HEK293 (cell line): Measurements from ENCODE around the gene TM4SF1.

Experiments used
- BCL11B ChIP-seq: fragments of 450-650 bp; formaldehyde crosslinking; IDR thresholded peaks from 2 replicates; pipeline ENCODE4 v1.5.1; 2016; ENCODE audit warnings: low read depth, missing biosample characterization, missing genetic modification characterization
- HOXD13 ChIP-seq: sonication (generic); formaldehyde crosslinking; IDR thresholded peaks from 2 replicates; pipeline ENCODE4 v1.8.0; 2022; ENCODE audit warnings: missing genetic modification reagents, borderline replicate concordance
- RBAK ChIP-seq: fragments of 450-650 bp; formaldehyde crosslinking; IDR thresholded peaks from 2 replicates; pipeline ENCODE4 v1.5.1; 2016; ENCODE audit warnings: missing biosample characterization, missing genetic modification characterization
- ZNF10 ChIP-seq: fragments of 450-650 bp; formaldehyde crosslinking; IDR thresholded peaks from 2 replicates; pipeline ENCODE4 v1.5.1; 2017; ENCODE audit warnings: missing biosample characterization, missing genetic modification characterization
- ZNF114 ChIP-seq: fragments of 450-650 bp; formaldehyde crosslinking; IDR thresholded peaks from 2 replicates; pipeline ENCODE4 v1.5.0; 2017; ENCODE audit warnings: missing biosample characterization, missing genetic modification characterization
- ZNF274 ChIP-seq, 2 experiments: fragments of 200-500 bp in 1 of 2; fragments of 450-650 bp in 1 of 2; sonication (Bioruptor generic) in 1 of 2; formaldehyde crosslinking in 1 of 2; IDR thresholded peaks; 2 replicates each; pipeline versions ENCODE4 v1.5.1 to v1.6.1; 2014 to 2016; ENCODE audit warnings: borderline replicate concordance in 1 of 2, inconsistent platforms in 1 of 2, low read length in 1 of 2, missing biosample characterization in 1 of 2, missing genetic modification characterization in 1 of 2
- ZNF555 ChIP-seq: fragments of 450-650 bp; formaldehyde crosslinking; conservative IDR thresholded peaks from 2 replicates; pipeline ENCODE4 v1.5.1; 2017; ENCODE audit warnings: missing biosample characterization, mild to moderate bottlenecking, missing genetic modification characterization, inconsistent platforms
- ZNF707 ChIP-seq: fragments of 450-650 bp; formaldehyde crosslinking; IDR thresholded peaks from 2 replicates; pipeline ENCODE4 v1.5.1; 2016; ENCODE audit warnings: missing biosample characterization, missing genetic modification characterization
- TF ChIP-seq, protein P1 (sequence below): fragments of 450-650 bp; formaldehyde crosslinking; IDR thresholded peaks from 2 replicates; pipeline ENCODE4 v1.5.1; 2016; ENCODE audit warnings: missing biosample characterization, missing genetic modification characterization
- TF ChIP-seq, protein P2 (sequence below): fragments of 450-650 bp; formaldehyde crosslinking; IDR thresholded peaks from 2 replicates; pipeline ENCODE4 v1.5.1; 2016; ENCODE audit warnings: missing biosample characterization, missing genetic modification characterization, low read depth
- TF ChIP-seq, protein P3 (sequence below): fragments of 450-650 bp; formaldehyde crosslinking; IDR thresholded peaks from 2 replicates; pipeline ENCODE4 v1.5.1; 2017; ENCODE audit warnings: missing biosample characterization, missing genetic modification characterization
- TF ChIP-seq, protein P4 (sequence below): fragments of 450-650 bp; formaldehyde crosslinking; IDR thresholded peaks from 2 replicates; pipeline ENCODE4 v1.5.1; 2016; ENCODE audit warnings: missing biosample characterization, missing genetic modification characterization

DNA sequence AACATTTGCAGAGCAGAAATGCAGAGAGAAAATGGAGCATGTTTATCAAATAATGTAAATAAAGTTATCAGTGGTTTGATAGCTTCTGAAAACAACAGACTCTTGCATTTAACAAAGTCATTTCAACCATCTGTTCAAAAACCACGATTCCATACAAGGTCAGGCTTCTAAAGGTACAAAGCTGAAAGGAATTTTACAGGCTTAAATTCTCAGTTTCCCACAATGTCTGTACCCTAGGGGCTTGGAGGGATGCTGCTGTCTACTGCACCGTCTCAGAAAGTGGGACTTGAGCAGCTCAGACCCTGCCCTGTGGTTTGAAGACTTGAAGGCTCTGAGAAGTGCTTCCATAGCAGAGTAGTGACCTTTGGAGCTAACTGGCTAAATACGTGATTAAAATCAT lies 30.4 kb upstream of the TM4SF1 start:
- TF ChIP-seq ZNF114 (tag by site-specific recombination) (no peak), BCL11B (tag by site-specific recombination) (no peak), ZNF707 (tag by site-specific recombination) (no peak), HOXD13 (CRISPR knock-in tag) (no peak), ZNF274 (IDR thresholded peaks at IDR 0.05; ENCODE audit: low read length) (no peak), ZNF274 (tag by site-specific recombination; IDR thresholded peaks at IDR 0.05; ENCODE audit: borderline replicate concordance) (no peak), ZNF555 (no peak), ZNF10 (tag by site-specific recombination) (no peak), RBAK (tag by site-specific recombination) (no peak)
- TF ChIP-seq, protein P1, sequence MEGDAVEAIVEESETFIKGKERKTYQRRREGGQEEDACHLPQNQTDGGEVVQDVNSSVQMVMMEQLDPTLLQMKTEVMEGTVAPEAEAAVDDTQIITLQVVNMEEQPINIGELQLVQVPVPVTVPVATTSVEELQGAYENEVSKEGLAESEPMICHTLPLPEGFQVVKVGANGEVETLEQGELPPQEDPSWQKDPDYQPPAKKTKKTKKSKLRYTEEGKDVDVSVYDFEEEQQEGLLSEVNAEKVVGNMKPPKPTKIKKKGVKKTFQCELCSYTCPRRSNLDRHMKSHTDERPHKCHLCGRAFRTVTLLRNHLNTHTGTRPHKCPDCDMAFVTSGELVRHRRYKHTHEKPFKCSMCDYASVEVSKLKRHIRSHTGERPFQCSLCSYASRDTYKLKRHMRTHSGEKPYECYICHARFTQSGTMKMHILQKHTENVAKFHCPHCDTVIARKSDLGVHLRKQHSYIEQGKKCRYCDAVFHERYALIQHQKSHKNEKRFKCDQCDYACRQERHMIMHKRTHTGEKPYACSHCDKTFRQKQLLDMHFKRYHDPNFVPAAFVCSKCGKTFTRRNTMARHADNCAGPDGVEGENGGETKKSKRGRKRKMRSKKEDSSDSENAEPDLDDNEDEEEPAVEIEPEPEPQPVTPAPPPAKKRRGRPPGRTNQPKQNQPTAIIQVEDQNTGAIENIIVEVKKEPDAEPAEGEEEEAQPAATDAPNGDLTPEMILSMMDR (tag by site-specific recombination): no peak
- TF ChIP-seq, protein P2, sequence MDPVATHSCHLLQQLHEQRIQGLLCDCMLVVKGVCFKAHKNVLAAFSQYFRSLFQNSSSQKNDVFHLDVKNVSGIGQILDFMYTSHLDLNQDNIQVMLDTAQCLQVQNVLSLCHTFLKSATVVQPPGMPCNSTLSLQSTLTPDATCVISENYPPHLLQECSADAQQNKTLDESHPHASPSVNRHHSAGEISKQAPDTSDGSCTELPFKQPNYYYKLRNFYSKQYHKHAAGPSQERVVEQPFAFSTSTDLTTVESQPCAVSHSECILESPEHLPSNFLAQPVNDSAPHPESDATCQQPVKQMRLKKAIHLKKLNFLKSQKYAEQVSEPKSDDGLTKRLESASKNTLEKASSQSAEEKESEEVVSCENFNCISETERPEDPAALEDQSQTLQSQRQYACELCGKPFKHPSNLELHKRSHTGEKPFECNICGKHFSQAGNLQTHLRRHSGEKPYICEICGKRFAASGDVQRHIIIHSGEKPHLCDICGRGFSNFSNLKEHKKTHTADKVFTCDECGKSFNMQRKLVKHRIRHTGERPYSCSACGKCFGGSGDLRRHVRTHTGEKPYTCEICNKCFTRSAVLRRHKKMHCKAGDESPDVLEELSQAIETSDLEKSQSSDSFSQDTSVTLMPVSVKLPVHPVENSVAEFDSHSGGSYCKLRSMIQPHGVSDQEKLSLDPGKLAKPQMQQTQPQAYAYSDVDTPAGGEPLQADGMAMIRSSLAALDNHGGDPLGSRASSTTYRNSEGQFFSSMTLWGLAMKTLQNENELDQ (tag by site-specific recombination): no peak
- TF ChIP-seq, protein P3, sequence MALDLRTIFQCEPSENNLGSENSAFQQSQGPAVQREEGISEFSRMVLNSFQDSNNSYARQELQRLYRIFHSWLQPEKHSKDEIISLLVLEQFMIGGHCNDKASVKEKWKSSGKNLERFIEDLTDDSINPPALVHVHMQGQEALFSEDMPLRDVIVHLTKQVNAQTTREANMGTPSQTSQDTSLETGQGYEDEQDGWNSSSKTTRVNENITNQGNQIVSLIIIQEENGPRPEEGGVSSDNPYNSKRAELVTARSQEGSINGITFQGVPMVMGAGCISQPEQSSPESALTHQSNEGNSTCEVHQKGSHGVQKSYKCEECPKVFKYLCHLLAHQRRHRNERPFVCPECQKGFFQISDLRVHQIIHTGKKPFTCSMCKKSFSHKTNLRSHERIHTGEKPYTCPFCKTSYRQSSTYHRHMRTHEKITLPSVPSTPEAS (tag by site-specific recombination): no peak
- TF ChIP-seq, protein P4, sequence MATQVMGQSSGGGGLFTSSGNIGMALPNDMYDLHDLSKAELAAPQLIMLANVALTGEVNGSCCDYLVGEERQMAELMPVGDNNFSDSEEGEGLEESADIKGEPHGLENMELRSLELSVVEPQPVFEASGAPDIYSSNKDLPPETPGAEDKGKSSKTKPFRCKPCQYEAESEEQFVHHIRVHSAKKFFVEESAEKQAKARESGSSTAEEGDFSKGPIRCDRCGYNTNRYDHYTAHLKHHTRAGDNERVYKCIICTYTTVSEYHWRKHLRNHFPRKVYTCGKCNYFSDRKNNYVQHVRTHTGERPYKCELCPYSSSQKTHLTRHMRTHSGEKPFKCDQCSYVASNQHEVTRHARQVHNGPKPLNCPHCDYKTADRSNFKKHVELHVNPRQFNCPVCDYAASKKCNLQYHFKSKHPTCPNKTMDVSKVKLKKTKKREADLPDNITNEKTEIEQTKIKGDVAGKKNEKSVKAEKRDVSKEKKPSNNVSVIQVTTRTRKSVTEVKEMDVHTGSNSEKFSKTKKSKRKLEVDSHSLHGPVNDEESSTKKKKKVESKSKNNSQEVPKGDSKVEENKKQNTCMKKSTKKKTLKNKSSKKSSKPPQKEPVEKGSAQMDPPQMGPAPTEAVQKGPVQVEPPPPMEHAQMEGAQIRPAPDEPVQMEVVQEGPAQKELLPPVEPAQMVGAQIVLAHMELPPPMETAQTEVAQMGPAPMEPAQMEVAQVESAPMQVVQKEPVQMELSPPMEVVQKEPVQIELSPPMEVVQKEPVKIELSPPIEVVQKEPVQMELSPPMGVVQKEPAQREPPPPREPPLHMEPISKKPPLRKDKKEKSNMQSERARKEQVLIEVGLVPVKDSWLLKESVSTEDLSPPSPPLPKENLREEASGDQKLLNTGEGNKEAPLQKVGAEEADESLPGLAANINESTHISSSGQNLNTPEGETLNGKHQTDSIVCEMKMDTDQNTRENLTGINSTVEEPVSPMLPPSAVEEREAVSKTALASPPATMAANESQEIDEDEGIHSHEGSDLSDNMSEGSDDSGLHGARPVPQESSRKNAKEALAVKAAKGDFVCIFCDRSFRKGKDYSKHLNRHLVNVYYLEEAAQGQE: no peak
